ENCODE data around the gene DCXR. TPM values are rescaled to one million over a fixed set of nuclear protein-coding genes. Genes with fewer than 3 reads are reported as not detected.

Gene DCXR
- total RNA-seq, 4 donors from 2014 or later = 23.8 to 125 (median 67.5) TPM

DNA sequence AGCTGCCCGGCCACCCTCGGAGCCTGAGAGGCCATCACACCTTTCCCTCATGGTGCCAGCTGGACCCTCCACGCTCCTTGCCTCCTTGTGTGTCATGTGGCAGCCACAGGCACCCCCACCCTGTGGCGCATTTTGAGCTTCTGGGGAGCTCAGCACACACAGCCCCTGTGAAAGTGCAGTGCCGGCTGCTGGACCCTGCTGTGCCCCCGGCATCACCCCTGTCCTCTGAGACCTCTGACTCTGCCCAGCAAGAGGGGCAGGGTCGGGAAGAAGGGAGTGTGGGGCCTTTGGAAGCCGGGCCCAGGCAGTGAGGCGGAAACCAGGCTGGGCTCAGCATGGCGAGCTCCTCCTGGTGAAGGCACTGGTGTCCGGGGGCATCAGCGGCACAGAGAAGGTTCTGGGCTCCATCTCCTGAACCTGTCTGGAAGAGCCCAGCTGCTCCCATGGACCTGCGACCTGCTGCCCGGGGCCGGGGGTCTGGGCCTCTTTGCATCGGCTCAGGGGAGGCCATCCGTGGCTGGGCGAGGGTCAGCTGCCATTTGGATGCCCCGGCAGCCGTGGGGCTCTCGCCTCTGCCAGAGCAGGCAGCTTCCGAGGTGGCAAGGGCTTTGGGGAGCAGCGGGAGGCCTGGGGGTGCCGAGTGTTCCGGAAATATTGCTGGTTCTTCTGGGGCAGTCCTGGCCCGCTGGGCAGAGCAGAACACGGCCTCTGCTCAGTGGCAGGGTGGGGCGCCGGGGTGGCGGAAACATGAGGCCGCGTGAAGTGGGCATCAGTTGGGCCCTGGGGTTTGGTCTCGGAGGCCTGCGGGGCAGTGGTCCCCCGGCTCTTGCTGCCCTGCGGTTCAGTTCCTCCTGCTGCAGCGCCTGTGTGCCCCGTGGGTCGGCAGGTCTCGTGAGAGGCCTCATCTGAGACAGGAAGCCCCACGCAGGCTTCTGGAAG, 32.7 kb downstream of the DCXR start:
- peak overlapping the region; percentile 67 to 72 for H3K27ac ChIP-seq
- TF ChIP-seq, protein P1, sequence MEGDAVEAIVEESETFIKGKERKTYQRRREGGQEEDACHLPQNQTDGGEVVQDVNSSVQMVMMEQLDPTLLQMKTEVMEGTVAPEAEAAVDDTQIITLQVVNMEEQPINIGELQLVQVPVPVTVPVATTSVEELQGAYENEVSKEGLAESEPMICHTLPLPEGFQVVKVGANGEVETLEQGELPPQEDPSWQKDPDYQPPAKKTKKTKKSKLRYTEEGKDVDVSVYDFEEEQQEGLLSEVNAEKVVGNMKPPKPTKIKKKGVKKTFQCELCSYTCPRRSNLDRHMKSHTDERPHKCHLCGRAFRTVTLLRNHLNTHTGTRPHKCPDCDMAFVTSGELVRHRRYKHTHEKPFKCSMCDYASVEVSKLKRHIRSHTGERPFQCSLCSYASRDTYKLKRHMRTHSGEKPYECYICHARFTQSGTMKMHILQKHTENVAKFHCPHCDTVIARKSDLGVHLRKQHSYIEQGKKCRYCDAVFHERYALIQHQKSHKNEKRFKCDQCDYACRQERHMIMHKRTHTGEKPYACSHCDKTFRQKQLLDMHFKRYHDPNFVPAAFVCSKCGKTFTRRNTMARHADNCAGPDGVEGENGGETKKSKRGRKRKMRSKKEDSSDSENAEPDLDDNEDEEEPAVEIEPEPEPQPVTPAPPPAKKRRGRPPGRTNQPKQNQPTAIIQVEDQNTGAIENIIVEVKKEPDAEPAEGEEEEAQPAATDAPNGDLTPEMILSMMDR (IDR thresholded peaks at IDR 0.05) = no peak
- TF ChIP-seq POLR2A (IDR thresholded peaks at IDR 0.05) = no peak
- no peaks in the 10 kb centered on the region for H3K27me3 ChIP-seq
- H3K4me3 ChIP-seq = no peak overlapping the region
- peaks cover 8 to 15% of the 10 kb centered on the region in 2 donors for H3K4me1 ChIP-seq
- intact Hi-C loops (cut with DNase I; ENCODE audit: low total_unique reads) = no loop called here
- H3K36me3 ChIP-seq = no peaks in the 10 kb centered on the region
- no peaks in the 10 kb centered on the region for H3K9me3 ChIP-seq
- DNase-seq = no peak

GRCh38 chr17:82003411-82004381, 33.8 kb downstream of the DCXR start:
- Histone ChIP-seq H3K9me3 (no peaks in the 10 kb centered on the region), H3K27me3 (no peaks in the 10 kb centered on the region), H3K4me3 (peak overlapping the region in 1 of 2 donors; percentile 6), H3K36me3 (no peaks in the 10 kb centered on the region), H3K27ac (peak overlapping the region; percentile 67 to 72), H3K4me1 (peaks cover 8 to 15% of the 10 kb centered on the region in 2 donors)
- intact Hi-C loops (cut with DNase I; ENCODE audit: low total_unique reads) = no loop called here
- TF ChIP-seq, protein P1 (IDR thresholded peaks at IDR 0.05) = peak in 1 of 4 experiments; percentile 8
- no peak for TF ChIP-seq POLR2A (IDR thresholded peaks at IDR 0.05)
- peak; percentile 87 to 88 for DNase-seq

DNA sequence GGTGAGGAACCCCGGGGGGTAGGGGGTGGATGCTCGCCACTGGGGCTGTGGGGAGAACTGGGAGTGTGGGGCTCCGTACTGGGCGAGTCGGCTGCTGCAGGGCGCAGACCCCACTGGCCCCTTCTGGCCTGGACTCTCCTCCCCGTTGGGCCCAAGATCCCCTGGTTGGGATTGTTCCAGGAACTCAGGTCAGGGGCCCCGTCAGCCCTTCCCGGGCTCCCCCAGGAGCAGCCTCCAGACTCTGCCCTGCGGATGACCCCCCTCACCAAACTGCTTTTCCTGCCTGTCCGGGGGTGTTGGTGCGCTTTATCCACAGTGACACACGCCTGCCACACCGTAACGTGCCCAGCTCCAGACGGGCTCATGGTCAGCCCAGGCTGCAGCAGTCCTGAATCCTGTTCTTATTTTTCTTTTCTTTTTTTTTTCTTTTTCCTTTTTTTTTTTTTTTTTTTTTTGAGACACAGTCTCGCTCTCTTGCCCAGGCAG, 35.9 kb downstream of the DCXR start:
- no peak overlapping the region for H3K27ac ChIP-seq
- H3K36me3 ChIP-seq = no peaks in the 10 kb centered on the region
- no peaks in the 10 kb centered on the region for H3K9me3 ChIP-seq
- H3K27me3 ChIP-seq = no peaks in the 10 kb centered on the region
- intact Hi-C loops (cut with DNase I; ENCODE audit: low total_unique reads) = no loop called here
- TF ChIP-seq, protein P1 (IDR thresholded peaks at IDR 0.05) = no peak
- no peak for TF ChIP-seq POLR2A (IDR thresholded peaks at IDR 0.05)
- peaks cover 8 to 15% of the 10 kb centered on the region in 2 donors for H3K4me1 ChIP-seq
- no peak overlapping the region for H3K4me3 ChIP-seq
- DNase-seq = no peak

GRCh38 chr17:82000803-82001570, 36.5 kb downstream of the DCXR start:
- no peak overlapping the region for H3K27ac ChIP-seq
- intact Hi-C loops (cut with DNase I; ENCODE audit: low total_unique reads) = no loop called here
- no peaks in the 10 kb centered on the region for H3K36me3 ChIP-seq
- no peak overlapping the region for H3K4me3 ChIP-seq
- H3K4me1 ChIP-seq = peaks cover 8 to 15% of the 10 kb centered on the region in 2 donors
- no peaks in the 10 kb centered on the region for H3K9me3 ChIP-seq
- DNase-seq = no peak
- H3K27me3 ChIP-seq = no peaks in the 10 kb centered on the region
- no peak for TF ChIP-seq POLR2A (IDR thresholded peaks at IDR 0.05)
- TF ChIP-seq, protein P1 (IDR thresholded peaks at IDR 0.05) = no peak
